GM20431 (cell line): ENCODE measurements around the gene GPRC5C.

Experiments
- in situ Hi-C: fragments of 300-500 bp; cut with MseI, MboI; formaldehyde crosslinking; loops from one replicate; pipeline ENCODE4 v1.15.0; 2020; ENCODE audit warnings: low sequenced_read_pairs; ENCODE audit not compliant: unreplicated experiment

Gene GPRC5C

GRCh38 chr17:74431568-74432423, at the start of gene GPRC5C:
Gene GPRC5C, plus strand, starts transcription at chr17:74432088. Its CDS starts 7,689 bp downstream, at chr17:74439777.
- in situ Hi-C loops = no loop called here

- in situ Hi-C loops = loop anchor here (10.0 kb wide), 1 partner anchor 112 kb away; no protein-coding TSS in a partner anchor
Measured at GRCh38 chr17:74383141-74383540, 48.7 kb upstream of the GPRC5C start.

GRCh38 chr17:74385201-74385600, 46.7 kb upstream of the GPRC5C start:
- in situ Hi-C loops = loop anchor here (10.0 kb wide), 1 partner anchor 110 kb away; no protein-coding TSS in a partner anchor

GRCh38 chr17:74386386-74386785, 45.5 kb upstream of the GPRC5C start:
- in situ Hi-C loops = loop anchor here (10.0 kb wide), 1 partner anchor 108 kb away; no protein-coding TSS in a partner anchor

GRCh38 chr17:74387365-74388218, 44.3 kb upstream of the GPRC5C start:
- in situ Hi-C loops = loop anchor here (10.0 kb wide), 1 partner anchor 107 kb away; no protein-coding TSS in a partner anchor

GRCh38 chr17:74389084-74389753, 42.7 kb upstream of the GPRC5C start:
- in situ Hi-C loops = loop anchor here (10.0 kb wide), 1 partner anchor 106 kb away; no protein-coding TSS in a partner anchor

GRCh38 chr17:74389937-74390679, 41.8 kb upstream of the GPRC5C start:
- in situ Hi-C loops = loop anchor here (10.0 kb wide), 1 partner anchor 105 kb away; no protein-coding TSS in a partner anchor

GRCh38 chr17:74390680-74391653, 40.9 kb upstream of the GPRC5C start:
- in situ Hi-C loops = no loop called here

- in situ Hi-C loops = no loop called here
Measured at GRCh38 chr17:74391771-74392170, 40.1 kb upstream of the GPRC5C start.

GRCh38 chr17:74392848-74393247, 39.0 kb upstream of the GPRC5C start:
- in situ Hi-C loops = no loop called here

GRCh38 chr17:74393346-74393942, 38.4 kb upstream of the GPRC5C start:
- in situ Hi-C loops = no loop called here

- in situ Hi-C loops = no loop called here
Measured at GRCh38 chr17:74394275-74394950, 37.5 kb upstream of the GPRC5C start.

- in situ Hi-C loops = no loop called here
Measured at GRCh38 chr17:74394977-74395376, 36.9 kb upstream of the GPRC5C start.

- in situ Hi-C loops = no loop called here
Measured at GRCh38 chr17:74396567-74396966, 35.3 kb upstream of the GPRC5C start.

- in situ Hi-C loops = no loop called here
Measured at GRCh38 chr17:74402048-74402447, 29.8 kb upstream of the GPRC5C start.

- in situ Hi-C loops = no loop called here
Measured at GRCh38 chr17:74403512-74404137, 28.3 kb upstream of the GPRC5C start.

- in situ Hi-C loops = no loop called here
Measured at GRCh38 chr17:74404218-74404617, 27.7 kb upstream of the GPRC5C start.
